ENCODE measurements around the gene PSIP1.
"Not testable (repeated sequence)": the region's sequence is repeated elsewhere in the genome, so short reads cannot be mapped to it uniquely, and the experiment has no call there.

Gene PSIP1

DNA sequence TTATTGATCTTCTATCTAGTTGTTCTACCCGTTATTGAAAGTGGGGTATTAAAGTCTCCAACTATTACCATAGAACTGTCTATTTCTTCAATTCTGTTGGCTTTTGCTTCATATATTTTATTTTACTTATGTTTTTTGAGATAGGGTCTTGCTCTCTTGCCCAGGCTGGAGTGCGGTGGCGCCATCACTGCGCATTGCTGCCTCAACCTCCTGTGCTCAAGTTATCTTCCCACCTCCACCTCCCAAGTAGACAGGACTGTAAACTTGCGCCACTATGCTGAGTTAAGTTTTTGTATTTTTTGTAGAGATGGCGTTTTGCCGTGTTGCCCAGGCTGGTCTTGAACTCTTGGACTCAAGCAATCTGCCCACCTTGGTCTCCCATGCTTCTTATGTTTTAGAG, 71.9 kb downstream of the PSIP1 start:
- no peak for DNase-seq (ENCODE audit: extremely low read depth in 1 of 2, low read depth in 1 of 2)

DNA sequence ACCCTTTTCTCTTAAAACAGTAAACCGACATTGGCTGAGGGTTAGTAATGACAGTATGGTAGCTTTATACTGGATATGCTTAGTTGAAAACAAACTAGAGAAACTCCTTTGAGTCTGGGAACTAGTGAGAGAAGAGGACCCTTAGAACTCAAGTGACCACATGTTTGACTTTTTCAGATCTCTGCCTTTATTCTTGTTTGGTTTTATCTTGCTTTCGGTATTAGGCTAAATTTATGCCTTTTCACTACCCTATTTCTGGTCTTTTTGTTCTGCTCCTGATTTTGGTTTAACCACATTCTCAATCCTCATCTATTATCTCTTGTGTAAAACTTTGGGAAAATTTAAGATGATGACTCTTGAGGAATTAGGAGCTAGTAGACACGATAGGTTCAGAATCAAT, 77.1 kb downstream of the PSIP1 start:
- DNase-seq (ENCODE audit: extremely low read depth in 1 of 2, low read depth in 1 of 2) = no peak

DNA sequence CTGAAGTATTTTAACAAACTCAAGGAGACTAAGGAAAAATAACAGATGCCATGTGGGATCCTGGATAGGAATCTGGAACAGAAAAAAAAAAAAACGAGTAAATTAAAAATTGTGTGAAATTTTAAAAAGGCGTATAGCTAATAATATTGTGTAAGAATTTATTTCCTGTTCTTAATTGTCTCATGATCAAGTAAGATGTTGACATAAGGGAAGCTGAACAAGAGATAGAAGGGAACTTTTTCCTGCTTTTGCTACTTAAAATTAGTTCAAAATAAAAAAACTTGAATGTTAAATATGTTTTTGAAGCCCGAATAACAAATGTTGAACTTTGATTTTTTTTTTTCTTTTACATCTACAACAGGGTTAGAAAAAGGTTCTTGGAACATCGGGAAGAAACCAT, 77.6 kb downstream of the PSIP1 start:
- no peak for DNase-seq (ENCODE audit: extremely low read depth in 1 of 2, low read depth in 1 of 2)

DNA sequence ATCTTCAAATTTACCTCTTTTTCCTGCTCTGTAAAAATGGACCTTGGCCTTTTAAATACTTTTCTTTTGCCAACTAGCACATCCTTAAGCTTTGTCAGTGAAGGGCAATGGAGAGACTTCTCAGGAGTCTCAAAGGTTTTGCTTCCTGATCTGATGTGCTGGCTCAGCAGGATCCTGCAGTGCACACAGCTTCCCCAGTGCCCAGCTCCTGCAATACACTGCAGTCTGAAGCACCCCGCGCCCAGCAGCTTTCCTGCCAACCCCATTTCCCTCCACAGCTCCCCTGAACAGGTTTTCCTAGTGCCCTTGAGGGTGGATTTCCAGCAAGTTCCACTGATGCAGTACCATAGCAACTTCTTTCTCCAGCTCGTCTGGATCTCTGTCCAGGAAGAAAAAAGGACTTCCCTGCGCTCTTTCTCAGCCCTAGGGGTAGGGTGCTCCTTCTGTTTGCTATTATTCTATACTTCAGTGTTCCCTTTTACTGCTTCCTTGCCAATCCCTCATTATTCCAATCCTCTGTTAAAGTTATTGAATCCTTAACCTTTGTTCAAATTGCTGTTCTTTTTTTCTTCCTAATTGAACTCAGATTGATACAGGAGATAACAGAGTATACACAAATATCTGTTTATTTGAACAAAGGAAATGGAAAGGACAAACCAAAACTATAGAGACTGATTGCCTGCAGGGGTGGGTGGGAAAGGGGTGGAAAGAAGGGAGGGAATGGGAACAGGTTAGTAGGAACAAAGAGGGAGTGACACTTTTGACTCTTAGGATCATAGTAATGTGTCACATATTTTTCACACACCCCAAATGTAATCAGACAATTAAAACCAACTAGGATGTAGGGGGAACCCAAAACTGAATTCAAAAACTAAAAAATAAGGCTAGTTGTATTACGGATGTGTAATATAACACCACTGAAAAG, 79.6 kb downstream of the PSIP1 start:
- DNase-seq (ENCODE audit: extremely low read depth in 1 of 2, low read depth in 1 of 2) = no peak

DNA sequence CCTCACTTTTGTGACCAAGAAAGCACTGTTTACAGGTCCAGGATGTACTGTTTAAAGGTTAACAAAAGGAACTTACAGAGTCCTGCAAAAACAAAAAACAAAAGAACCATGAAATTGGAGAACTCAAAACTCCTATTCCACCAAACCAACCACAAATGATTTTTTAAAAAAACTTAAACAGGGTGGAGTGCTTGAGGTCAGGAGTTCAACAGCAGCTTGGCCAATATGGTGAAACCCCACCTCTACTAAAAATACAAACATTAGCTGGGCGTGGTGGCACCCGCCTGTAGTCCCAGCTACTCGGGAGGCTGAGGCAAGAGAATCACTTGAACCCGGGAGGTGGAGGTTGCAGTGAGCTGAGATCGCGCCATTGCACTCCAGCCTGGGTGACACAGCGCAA, 83.1 kb downstream of the PSIP1 start:
- DNase-seq (ENCODE audit: extremely low read depth in 1 of 2, low read depth in 1 of 2) = not testable (repeated sequence)

DNA sequence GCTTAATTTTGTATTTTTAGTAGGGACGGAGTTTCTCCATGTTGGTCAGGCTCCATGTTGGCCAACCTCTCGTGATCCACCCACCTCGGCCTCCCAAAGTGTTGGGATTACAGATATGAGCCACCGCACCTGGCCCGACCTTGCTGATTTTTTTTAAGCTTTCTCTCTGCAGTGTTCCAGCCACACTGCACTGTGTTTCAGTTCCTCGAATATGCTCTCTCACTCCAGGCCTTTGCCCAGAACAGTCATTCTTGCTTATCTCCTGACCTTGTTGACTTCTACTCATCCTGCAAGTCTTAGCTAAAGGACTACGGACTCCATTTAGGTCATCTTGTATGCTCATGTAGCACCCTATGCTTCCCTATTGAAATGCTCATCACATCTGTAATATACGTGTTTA, 84.8 kb downstream of the PSIP1 start:
- DNase-seq (ENCODE audit: extremely low read depth in 1 of 2, low read depth in 1 of 2) = no peak

DNA sequence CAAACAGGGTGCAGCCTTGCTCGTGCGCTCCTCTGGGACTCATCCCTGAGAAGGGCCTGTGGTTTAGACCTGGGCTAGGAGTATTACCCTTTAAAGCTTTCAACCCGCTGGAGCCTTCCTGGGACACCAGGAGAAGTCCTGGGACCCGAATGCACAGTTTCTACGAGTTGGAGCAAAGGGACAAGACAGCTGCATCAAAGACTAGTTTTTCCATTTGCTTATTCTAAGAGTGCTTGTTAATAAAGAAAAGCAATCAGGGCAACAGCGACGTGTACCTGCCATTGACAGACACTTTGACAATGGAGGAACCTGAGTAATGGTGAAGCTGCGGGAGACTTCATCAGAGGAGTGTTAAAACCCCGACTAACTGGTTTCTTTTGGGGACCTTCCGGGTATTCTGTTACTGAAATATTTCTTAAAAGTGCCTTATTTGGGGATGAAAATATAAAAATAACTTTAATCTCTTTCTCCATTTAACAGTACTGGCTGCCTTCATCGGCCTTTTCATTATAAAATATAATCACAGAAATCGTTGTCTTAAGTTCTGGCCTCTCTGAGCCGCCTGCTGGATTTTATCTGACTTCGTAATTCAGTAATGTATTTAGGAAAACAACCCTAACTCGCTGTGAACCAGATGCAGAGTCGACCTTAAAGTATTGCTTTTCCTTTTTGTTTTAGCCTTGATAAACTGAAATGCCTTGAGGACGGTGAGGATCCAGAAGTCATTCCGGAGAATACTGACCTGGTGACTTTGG, 87.4 kb downstream of the PSIP1 start:
- DNase-seq (ENCODE audit: extremely low read depth in 1 of 2, low read depth in 1 of 2) = peak in 1 of 2 donors; percentile 3

DNA sequence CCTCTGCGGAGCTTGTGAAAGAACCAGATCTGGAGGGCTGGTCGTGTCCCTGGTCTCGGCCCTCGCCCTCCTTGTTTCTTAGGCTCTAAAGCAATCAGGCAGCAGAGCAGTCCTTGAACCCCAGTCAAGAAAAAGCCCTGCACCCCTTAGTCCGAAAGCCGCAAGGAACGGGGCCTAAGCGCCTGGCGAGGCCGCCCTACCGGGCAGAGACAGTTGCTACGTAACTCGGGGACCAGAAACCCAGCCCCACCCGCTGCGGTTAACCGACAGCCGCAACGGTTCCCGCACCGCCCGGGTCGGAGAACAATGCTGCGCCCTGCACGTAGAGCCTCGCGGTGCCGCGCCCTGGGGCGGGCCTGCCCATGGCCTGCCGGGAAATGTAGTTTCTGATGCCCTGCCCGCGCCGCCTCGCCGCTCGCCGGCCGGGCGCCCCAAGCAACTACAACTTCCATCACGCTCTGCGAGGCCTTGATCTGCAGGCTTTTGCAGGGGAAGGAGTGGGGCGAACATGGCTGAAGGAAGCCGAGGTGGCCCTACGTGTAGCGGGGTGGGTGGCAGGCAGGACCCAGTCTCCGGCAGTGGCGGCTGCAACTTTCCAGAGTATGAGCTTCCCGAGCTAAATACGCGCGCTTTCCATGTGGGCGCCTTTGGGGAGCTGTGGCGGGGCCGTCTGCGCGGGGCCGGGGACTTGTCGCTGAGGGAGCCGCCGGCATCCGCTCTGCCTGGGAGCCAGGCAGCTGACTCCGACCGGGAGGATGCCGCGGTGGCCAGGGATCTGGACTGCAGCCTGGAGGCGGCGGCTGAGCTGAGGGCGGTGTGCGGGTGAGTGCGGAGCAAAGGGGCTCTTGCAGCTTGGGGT, 88.2 kb downstream of the PSIP1 start, which contains the start of gene SNAPC3:
SNAPC3 (plus strand) TSS at position 505 of the 859 bp plus-strand sequence; CDS start at position 509, 4 bp downstream.
- DNase-seq (ENCODE audit: extremely low read depth in 1 of 2, low read depth in 1 of 2) = peak; percentile 85 to 86

DNA sequence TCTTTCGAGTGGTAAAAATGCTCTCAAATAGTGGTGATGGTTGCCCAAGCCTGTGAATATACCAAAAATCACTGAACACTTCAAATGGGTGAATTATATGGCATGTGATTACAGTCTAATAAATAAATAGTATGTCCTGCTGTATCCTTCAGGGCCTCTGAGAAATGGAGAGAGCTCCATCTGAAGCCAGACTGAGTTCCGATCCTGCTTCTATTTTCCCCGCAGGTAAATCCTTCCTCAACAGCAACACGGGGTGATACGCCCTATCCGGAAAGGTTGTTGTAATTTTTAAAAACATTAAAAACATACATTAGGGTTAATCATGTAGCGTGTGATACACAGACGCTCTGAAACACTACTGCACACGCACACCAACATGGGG, 88.8 kb downstream of the PSIP1 start:
- DNase-seq (ENCODE audit: extremely low read depth in 1 of 2, low read depth in 1 of 2) = no peak

DNA sequence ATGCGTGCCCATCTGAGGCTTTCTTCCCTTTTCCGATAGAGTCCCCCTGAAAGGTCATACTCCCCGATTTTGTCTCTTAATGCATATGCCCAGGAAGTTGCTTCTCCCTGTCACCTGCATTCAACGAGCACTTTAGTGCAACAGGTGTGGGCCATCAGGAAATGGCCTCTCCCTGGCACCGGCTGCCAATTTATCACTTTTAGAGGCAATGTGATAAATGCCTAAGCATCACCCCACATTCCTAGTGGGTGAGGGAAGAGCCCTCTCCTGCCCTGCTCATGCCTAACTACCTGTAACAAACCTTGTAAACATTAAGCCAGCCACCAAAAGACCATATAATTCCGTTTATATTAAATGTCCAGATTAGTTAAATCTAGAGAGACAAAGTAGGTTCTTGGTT, 89.2 kb downstream of the PSIP1 start:
- DNase-seq (ENCODE audit: extremely low read depth in 1 of 2, low read depth in 1 of 2) = no peak

DNA sequence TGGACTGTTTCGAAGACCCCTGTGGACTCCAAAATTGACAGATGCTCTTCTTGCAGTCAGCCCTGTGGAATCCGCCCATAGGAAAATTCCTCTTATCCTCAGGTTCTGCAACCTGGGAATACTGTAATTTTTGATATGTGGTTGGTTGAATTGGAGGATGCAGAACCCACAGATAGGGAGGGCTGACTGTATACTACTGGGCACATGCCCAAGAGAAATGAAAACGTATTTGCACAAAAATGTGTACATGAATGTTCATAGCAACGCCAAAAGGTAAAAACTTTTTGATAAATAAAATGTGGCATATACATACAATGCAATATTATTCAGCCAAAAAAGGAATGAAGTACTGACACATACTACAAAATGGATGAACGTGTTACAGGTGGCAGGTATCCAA, 90.0 kb downstream of the PSIP1 start:
- no peak for DNase-seq (ENCODE audit: extremely low read depth in 1 of 2, low read depth in 1 of 2)

DNA sequence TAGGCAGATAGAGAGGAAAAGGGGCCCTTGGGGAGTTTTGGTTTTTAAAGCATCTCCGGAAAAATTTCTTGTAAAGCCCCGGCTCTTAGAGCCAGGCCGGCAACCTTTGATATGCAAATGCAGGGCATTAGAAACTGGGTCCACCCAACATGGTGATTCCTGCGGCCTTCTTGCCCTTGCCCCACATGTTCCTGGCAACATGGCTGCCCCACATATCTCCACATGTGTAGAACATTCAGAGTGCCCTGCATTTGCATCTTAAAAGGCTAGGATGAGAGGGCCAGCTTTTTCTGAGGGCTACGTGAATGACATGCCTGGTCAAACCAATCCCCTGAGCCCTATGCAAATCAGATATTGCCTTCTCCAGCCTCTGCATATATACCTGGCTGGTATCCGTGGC, 93.1 kb downstream of the PSIP1 start:
- no peak for DNase-seq (ENCODE audit: extremely low read depth in 1 of 2, low read depth in 1 of 2)

DNA sequence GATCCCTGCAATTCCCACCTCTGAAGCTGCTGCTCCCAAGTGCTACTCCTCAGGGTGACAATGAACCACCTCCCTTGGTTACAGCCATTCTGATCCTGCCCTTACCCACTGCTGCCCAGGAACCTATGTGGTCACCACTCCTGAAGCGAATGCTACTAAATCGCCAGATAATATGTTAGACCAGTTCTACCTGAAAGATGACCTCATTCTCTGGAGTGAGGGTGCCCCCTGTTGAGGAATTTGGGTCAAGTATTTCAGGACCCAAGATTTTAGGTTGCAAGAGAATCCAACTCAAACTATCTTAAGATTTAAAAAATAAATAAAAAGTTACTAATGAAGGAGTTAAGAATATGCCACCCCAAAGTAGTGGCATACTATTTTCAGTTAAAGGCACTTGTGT, 93.9 kb downstream of the PSIP1 start:
- peak in 1 of 2 donors; percentile 7 for DNase-seq (ENCODE audit: extremely low read depth in 1 of 2, low read depth in 1 of 2)

All from stimulated activated CD8-positive, alpha-beta memory T cell treated with anti-CD3 and anti-CD28 coated beads, Interleukin-7, amount 100 ng/mL, for 48 hours (primary cell).